ENCODE results near the gene TNRC6C.

TNRC6C gene

GRCh38 chr17:78120537-78120936, 162.0 kb downstream of the TNRC6C start:
- TF ChIP-seq, protein P1, sequence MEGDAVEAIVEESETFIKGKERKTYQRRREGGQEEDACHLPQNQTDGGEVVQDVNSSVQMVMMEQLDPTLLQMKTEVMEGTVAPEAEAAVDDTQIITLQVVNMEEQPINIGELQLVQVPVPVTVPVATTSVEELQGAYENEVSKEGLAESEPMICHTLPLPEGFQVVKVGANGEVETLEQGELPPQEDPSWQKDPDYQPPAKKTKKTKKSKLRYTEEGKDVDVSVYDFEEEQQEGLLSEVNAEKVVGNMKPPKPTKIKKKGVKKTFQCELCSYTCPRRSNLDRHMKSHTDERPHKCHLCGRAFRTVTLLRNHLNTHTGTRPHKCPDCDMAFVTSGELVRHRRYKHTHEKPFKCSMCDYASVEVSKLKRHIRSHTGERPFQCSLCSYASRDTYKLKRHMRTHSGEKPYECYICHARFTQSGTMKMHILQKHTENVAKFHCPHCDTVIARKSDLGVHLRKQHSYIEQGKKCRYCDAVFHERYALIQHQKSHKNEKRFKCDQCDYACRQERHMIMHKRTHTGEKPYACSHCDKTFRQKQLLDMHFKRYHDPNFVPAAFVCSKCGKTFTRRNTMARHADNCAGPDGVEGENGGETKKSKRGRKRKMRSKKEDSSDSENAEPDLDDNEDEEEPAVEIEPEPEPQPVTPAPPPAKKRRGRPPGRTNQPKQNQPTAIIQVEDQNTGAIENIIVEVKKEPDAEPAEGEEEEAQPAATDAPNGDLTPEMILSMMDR (IDR thresholded peaks at IDR 0.05; ENCODE audit: low read depth, low read length, missing control alignments): no peak
- DNase-seq (ENCODE audit: low read depth): no peak
- H3K4me3 ChIP-seq (ENCODE audit: low read depth, low read length): no peak overlapping the region

DNA sequence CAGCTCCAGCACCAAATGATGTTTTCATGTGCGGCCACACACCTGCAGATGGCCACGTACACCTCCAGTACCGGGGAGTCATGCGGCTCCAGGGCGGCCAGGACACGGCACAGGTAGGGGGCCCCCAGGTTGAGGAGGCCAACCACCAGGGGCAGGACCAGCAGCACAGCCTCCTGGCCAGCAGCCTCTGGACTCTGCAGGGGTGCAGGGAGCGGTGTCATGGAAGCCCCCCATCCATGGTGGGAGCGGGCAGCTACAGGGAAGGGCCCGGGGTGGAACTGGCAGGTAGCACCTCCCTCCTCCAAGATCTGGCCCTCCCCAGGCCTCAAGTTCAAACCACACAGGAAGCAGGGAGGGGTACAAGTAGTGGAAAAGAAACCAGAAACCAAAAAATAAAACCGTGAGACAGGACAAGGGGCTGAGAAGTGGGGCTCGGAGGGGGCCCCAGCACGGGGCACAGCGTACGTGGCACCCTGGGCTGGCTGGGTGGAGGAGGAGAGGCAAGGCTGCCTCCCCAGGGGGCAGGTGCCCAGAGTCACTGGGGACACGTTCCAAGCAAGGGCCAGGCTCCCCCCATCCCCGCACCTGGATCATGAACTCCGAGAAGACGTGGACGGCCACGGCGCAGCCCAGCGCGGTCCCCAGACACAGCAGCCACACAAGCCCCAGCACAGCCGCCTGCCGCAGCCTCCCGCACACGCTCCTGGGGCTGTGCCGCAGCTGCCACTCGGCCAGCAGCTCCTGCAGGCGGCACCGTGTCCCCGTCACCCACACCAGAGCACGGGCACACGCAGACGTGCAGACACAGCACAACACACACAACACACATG, 162.7 kb downstream of the TNRC6C start:
- peak overlapping the region; percentile 53 for H3K4me3 ChIP-seq (ENCODE audit: low read depth, low read length)
- DNase-seq (ENCODE audit: low read depth): no peak
- TF ChIP-seq, protein P1 (IDR thresholded peaks at IDR 0.05; ENCODE audit: low read depth, low read length, missing control alignments): no peak

DNA sequence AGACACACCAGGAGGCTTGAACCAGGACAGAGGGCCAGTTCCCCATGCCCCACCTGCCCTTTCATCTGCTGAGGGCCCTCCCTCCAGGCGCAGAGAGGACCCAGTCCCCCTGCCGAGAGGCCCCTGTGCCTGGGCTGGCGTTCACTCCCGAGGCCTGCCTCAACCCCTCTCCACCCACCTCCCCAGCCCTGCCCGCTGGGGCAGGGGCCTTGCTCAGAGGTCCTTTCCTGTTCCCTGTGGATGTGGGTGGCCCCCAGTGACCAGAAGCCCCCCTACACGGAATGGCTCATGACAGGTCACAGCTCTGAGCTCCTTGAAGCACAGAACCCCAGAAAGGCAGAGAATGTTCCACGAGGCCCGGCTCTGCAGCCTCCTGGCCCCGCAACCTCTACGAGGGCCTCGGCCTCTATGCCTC, 163.3 kb downstream of the TNRC6C start:
- no peak for DNase-seq (ENCODE audit: low read depth)
- H3K4me3 ChIP-seq (ENCODE audit: low read depth, low read length): peak overlapping the region; percentile 53
- TF ChIP-seq, protein P1 (IDR thresholded peaks at IDR 0.05; ENCODE audit: low read depth, low read length, missing control alignments): no peak

DNA sequence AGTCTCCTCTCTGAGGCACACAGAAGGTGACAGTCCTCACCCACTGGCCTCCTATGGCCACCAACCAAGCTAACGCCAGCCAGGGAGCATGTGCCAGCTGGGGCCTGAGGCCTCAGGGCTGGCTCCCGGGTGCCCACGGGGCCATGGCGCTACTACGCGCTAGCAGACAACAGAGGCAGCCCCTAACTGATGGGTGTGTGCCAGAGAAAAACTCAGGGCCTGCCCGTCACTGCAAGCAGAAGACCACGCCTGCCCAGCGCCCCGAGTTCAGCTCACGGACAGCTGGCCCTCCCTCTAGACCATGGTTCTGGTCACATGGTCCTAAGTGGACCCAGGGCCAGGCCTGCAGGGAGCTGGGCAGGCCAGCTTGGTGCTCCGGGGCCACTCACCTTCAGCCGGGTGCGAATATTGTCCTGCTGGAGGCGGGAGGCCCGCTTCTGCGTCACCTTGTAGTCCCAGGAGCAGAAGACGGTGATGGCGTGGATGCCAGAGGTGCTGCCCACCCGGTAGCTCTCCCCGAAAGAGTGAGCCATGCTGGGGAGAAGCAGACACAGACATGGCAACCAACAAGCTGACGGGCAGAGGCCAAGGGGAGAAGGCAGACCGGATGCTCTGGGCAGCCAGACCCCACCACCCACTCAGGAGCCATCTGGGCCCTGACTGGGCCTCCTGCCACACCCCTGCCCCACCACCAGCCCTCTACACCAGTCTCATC, 163.9 kb downstream of the TNRC6C start:
- DNase-seq (ENCODE audit: low read depth): no peak
- TF ChIP-seq, protein P1 (IDR thresholded peaks at IDR 0.05; ENCODE audit: low read depth, low read length, missing control alignments): no peak
- peak overlapping the region; percentile 53 for H3K4me3 ChIP-seq (ENCODE audit: low read depth, low read length)

DNA sequence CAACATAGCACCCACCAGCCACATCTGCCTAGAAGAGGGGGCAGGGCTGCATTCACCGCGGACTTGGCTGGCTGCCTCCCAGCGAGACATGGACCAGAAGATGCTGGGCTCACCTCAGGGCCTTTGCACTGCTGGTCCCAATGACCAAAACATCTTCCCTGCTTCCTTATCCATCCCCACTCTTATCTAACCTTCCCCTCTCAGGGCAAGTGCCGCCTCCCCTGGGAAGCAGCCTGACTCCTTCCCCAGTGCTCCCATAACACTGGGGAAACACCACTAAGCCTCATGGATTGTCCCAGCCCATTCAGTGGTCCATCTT, 164.4 kb downstream of the TNRC6C start:
- 0 out of 2 replicates have a peak overlapping the region, but pooled peaks have one; percentile 2 for H3K4me3 ChIP-seq (ENCODE audit: low read depth, low read length)
- no peak for DNase-seq (ENCODE audit: low read depth)
- TF ChIP-seq, protein P1 (IDR thresholded peaks at IDR 0.05; ENCODE audit: low read depth, low read length, missing control alignments): no peak

DNA sequence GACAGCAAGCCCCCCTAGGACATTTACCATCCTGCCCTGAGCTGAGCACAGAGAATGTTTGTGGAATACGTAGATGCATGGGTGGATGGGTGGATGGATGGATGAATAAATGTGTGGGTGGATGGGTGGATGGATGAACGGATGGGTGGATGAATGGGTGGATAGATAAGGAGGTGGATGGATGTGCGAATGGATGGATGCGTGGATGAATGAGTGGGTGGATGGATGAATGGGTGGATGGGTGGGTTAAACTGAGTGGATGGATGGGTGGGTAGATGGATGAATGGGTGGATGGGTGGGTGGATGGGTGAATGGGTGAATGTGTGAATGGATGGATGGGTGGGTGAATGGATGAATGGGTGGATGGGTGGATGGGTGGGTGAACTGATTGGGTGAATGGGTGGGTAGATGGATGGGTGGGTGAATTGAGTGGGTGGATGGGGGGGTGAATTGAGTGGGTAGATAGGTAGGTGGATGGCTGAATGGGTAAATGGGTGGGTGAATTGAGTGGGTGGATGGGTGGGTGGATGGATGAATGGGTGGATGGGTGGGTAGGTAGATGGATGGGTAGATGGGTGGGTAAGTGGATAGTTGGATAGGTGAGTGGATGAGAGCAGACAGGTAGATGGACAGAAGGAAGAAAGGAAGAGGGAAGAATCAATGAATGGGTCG, 164.9 kb downstream of the TNRC6C start:
- DNase-seq (ENCODE audit: low read depth): no peak
- TF ChIP-seq, protein P1 (IDR thresholded peaks at IDR 0.05; ENCODE audit: low read depth, low read length, missing control alignments): no peak
- H3K4me3 ChIP-seq (ENCODE audit: low read depth, low read length): no peak overlapping the region

Data from GM12864 (cell line).